ENCODE measurements around the gene MAP3K15. TPM values are rescaled to one million over a fixed set of nuclear protein-coding genes. Genes with fewer than 3 reads are reported as not detected.
A peak's percentile ranks its signal among the peaks of the same experiment; 100 is the strongest.

Gene MAP3K15
- total and polyA plus RNA-seq, 9 donors, result 0.37 to 11.6 (median 1.4) TPM

DNA sequence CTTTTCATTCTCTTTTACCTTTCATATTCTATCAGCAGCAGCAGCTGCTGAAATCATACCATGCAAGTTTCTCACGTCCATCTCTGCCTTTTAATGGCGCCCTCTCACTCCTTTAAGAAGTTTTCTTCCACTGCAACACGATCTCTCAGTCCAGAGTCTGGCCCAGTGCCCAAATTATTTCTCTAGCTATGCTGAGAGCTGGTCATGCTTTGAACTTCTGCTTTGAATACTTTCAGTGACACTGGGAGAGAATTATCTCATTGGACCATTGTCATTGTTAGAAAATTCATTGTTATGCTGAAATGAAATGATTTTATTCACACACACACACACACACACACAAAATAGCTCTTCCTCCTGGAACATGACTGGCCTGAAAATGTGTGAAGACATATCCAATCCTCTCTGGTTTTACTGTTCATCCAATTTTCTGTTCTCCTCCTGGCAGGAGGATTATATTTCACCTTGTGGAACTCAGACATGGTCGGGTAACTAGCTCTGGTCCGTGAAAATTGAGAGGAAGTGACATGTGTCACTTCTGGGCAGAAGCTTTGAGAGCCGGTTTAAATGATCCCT lies 172.9 kb downstream of the MAP3K15 start:
- no peaks in the 10 kb centered on the region for H3K4me1 ChIP-seq (ENCODE audit: insufficient read depth)
- intact Hi-C loops (cut with DNase I), result no loop called here

DNA sequence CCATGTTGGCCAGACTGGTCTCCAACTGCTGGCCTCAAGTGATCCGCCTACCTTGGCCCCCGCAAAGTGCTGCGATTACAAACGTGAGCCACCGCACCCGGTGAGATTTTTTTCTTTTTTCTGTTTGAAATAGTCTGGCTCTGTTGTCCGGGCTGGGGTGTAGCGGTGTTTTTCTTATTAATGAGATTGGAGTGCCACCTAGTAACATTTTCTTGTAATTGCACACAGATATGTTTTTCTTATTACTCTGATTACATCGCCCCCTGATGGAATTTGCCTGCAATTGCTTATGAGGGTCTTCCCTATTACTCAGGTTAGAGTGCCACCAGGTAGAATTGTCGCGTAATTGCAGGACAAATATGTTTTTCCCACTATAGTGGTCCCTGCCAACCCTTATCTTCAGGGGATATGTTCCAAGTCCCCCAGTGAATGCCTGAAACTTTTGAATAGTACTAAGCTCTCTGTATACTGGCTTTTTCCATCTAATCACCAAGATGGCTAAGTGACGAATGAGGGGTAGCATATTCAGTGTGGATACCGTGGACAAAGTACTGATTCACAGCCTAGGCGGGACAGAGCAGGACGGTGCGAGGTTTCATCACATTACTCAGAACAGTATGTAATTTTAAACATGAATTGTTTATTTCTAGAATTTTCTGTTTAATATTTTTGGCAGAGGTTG lies 180.2 kb downstream of the MAP3K15 start:
- no peak for DNase-seq
- 64 to 72% (median 68%) methylated on average over 16 of the region's 16 CpGs for WGBS, 3 donors
- intact Hi-C loops (cut with DNase I), result loop anchor here in 3 of 4 donors (5.0 to 10.0 kb wide), 3 partner anchors 940 to 950 kb away; no protein-coding TSS in a partner anchor
- H3K27ac ChIP-seq, result no peak overlapping the region
- TF ChIP-seq, protein P1, sequence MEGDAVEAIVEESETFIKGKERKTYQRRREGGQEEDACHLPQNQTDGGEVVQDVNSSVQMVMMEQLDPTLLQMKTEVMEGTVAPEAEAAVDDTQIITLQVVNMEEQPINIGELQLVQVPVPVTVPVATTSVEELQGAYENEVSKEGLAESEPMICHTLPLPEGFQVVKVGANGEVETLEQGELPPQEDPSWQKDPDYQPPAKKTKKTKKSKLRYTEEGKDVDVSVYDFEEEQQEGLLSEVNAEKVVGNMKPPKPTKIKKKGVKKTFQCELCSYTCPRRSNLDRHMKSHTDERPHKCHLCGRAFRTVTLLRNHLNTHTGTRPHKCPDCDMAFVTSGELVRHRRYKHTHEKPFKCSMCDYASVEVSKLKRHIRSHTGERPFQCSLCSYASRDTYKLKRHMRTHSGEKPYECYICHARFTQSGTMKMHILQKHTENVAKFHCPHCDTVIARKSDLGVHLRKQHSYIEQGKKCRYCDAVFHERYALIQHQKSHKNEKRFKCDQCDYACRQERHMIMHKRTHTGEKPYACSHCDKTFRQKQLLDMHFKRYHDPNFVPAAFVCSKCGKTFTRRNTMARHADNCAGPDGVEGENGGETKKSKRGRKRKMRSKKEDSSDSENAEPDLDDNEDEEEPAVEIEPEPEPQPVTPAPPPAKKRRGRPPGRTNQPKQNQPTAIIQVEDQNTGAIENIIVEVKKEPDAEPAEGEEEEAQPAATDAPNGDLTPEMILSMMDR (IDR thresholded peaks at IDR 0.05), result no peak
- TF ChIP-seq POLR2A (IDR thresholded peaks at IDR 0.05) (no peak), EP300 (IDR thresholded peaks at IDR 0.05) (no peak)
- H3K4me1 ChIP-seq (ENCODE audit: insufficient read depth), result no peaks in the 10 kb centered on the region
- no peak overlapping the region for H3K4me3 ChIP-seq
- no peaks in the 10 kb centered on the region for H3K36me3 ChIP-seq
- H3K27me3 ChIP-seq, result no peaks in the 10 kb centered on the region
- no peaks in the 10 kb centered on the region for H3K9me3 ChIP-seq

More for the DNA sequence above, 172.9 kb downstream of the MAP3K15 start:
- H3K27me3 ChIP-seq, result no peaks in the 10 kb centered on the region
- DNase-seq, result no peak
- WGBS, 3 donors, result 50 to 58% (median 51%) methylated on average over 6 of the region's 6 CpGs
- no peaks in the 10 kb centered on the region for H3K36me3 ChIP-seq
- no peaks in the 10 kb centered on the region for H3K9me3 ChIP-seq
- no peak overlapping the region for H3K4me3 ChIP-seq
- H3K27ac ChIP-seq, result no peak overlapping the region
- no peak for TF ChIP-seq POLR2A (IDR thresholded peaks at IDR 0.05)
- no peak for TF ChIP-seq EP300 (IDR thresholded peaks at IDR 0.05)
- TF ChIP-seq, protein P1 (IDR thresholded peaks at IDR 0.05), result no peak

DNA sequence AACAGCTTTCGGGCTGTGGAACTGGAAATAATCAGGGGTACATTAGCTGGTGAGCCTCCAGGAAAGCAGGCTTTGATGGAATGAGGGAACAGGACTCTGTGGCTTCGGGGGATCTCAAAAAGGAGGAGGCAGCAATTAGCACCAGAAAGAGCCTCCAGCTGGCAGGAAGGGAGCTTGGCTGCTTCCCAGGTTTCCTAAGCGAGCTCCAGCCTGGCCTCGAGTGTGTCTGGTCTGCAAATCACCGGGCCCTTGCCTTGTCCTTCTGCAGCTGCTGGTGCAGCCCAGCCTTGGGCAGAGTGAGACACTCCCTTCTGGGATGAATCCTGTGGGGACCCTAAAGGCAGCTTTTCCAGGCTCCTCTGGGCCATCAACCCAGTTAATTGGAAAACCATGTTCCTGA lies 182.3 kb downstream of the MAP3K15 start:
- peak in 3 of 5 donors; percentile 22 to 53 (median 22) for DNase-seq
- WGBS, 3 donors, result 31 to 45% (median 35%) methylated on average over 5 of the region's 5 CpGs
- H3K4me1 ChIP-seq (ENCODE audit: insufficient read depth), result no peaks in the 10 kb centered on the region
- TF ChIP-seq, protein P1 (IDR thresholded peaks at IDR 0.05), result no peak
- TF ChIP-seq EP300 (IDR thresholded peaks at IDR 0.05) (no peak), POLR2A (IDR thresholded peaks at IDR 0.05) (no peak)
- no peak overlapping the region for H3K4me3 ChIP-seq
- H3K9me3 ChIP-seq, result no peaks in the 10 kb centered on the region
- H3K27me3 ChIP-seq, result no peaks in the 10 kb centered on the region
- H3K27ac ChIP-seq, result no peak overlapping the region
- intact Hi-C loops (cut with DNase I), result loop anchor here in 3 of 4 donors (5.0 to 10.0 kb wide), 3 partner anchors 938 to 948 kb away; no protein-coding TSS in a partner anchor
- no peaks in the 10 kb centered on the region for H3K36me3 ChIP-seq

DNA sequence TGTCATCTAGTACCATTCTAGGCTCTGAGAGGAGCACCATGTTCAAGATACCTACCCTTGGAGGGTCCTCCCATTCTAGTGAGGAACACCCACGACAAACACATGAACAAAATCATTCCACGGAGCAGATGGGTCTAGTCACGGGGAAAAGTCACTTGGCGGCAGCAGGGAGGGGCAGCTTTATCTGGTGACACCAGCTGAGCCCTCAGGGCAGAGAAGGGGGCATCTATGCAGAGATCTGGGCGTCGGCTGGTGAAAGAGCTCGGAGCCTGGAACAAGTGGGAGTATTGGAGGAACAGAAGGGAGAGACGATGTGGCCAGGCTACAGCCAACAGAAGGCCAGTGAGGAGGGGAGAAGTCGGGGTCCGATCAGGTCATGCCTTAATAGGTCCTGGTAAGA lies 183.5 kb downstream of the MAP3K15 start:
- Histone ChIP-seq H3K27me3 (no peaks in the 10 kb centered on the region), H3K4me3 (no peak overlapping the region), H3K9me3 (no peaks in the 10 kb centered on the region), H3K4me1 (ENCODE audit: insufficient read depth) (no peaks in the 10 kb centered on the region), H3K36me3 (no peaks in the 10 kb centered on the region), H3K27ac (no peak overlapping the region)
- no peak for DNase-seq
- TF ChIP-seq, protein P1 (IDR thresholded peaks at IDR 0.05), result no peak
- no peak for TF ChIP-seq POLR2A (IDR thresholded peaks at IDR 0.05)
- intact Hi-C loops (cut with DNase I), result loop anchor here in 3 of 4 donors (5.0 to 10.0 kb wide), 3 partner anchors 937 to 947 kb away; no protein-coding TSS in a partner anchor
- 86 to 89% (median 88%) methylated on average over 10 of the region's 10 CpGs for WGBS, 3 donors
